ENCODE results near the gene PAPPA.

Gene PAPPA, protein sequence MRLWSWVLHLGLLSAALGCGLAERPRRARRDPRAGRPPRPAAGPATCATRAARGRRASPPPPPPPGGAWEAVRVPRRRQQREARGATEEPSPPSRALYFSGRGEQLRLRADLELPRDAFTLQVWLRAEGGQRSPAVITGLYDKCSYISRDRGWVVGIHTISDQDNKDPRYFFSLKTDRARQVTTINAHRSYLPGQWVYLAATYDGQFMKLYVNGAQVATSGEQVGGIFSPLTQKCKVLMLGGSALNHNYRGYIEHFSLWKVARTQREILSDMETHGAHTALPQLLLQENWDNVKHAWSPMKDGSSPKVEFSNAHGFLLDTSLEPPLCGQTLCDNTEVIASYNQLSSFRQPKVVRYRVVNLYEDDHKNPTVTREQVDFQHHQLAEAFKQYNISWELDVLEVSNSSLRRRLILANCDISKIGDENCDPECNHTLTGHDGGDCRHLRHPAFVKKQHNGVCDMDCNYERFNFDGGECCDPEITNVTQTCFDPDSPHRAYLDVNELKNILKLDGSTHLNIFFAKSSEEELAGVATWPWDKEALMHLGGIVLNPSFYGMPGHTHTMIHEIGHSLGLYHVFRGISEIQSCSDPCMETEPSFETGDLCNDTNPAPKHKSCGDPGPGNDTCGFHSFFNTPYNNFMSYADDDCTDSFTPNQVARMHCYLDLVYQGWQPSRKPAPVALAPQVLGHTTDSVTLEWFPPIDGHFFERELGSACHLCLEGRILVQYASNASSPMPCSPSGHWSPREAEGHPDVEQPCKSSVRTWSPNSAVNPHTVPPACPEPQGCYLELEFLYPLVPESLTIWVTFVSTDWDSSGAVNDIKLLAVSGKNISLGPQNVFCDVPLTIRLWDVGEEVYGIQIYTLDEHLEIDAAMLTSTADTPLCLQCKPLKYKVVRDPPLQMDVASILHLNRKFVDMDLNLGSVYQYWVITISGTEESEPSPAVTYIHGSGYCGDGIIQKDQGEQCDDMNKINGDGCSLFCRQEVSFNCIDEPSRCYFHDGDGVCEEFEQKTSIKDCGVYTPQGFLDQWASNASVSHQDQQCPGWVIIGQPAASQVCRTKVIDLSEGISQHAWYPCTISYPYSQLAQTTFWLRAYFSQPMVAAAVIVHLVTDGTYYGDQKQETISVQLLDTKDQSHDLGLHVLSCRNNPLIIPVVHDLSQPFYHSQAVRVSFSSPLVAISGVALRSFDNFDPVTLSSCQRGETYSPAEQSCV (N-terminal part only)

DNA sequence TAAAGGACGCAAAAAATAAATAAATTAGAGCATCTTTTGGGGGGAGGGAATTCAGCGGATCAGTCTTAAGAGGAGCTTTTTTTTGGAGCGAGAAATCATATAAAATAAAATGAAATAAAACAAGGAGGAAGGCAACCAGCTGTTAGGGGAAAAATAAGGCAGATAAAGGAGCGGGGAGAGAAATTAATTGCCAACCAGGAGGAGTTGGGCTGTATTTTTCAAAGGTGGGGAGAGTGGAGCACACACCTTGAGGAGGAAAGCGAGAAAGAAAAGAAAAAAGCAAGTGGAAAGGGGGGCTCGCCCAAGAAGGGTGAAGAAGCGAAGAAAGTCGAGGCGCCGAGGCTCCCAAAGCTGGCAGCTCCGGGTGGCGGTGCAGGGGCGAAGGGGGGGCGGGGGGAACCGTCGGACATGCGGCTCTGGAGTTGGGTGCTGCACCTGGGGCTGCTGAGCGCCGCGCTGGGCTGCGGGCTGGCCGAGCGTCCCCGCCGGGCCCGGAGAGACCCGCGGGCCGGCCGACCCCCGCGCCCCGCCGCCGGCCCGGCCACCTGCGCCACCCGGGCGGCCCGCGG, at the start of gene PAPPA:
Gene PAPPA, plus strand, starts transcription at position 27 of the 569 bp plus-strand sequence. Its CDS starts 382 bp downstream, at position 409.
- DNase-seq (ENCODE audit: low read depth): no peak

DNA sequence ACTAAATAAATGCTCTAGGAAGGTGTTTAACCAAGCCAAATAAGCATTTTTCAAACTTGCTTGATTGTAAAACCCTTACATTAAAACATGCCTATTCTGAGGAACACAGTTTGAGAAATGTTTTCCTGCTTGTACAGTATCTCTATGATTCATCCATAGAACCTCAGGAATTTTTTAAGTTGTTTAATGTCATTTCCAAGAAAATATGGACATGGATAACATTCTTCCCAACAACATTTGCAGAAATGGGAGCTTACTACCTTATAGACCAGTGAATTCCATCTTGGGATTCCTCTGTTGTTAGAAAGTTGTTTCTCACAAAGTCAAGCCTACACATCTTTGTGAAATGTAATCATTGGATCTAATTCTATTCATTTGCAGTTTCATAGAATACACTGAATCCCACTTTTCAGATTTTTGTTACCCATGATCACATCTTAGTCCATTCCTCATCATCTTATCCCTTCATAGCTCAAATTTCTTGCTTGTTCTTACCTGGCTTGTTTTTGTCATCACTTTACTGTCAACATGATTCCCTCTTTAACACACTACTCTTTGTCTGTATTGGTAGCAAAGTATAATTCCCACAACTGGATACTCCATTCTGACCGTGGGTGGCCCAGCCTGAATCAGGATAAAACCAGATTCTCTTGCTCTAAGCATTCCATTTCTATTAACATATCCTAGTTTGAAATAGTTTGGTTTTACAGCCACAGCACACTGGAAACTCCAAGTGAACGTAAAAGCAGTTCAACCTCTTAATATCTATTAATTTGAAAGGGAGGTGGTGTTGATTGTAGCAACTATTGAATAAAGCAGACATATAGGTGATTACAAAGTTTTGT, 49.4 kb upstream of the PAPPA start:
- no peak for DNase-seq (ENCODE audit: low read depth)

DNA sequence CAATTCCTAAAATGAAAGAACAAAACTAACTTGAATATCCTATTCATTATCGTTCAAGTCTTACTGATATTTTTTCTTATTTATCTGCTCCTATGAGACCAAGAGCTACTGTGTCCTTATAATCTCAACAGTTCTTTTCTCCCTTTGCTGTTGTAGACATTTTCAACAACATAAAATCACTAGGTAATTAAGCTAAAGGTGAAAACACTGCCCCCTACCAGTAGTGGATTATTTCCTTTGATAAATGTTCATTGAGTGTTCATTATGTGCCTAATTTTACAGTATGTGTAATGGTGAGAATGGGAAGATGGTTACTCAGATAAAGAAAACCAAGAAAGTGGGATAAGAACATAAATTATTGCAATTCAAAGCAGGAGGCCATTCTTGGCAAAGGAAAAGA, 41.4 kb upstream of the PAPPA start:
- DNase-seq (ENCODE audit: low read depth): no peak

DNA sequence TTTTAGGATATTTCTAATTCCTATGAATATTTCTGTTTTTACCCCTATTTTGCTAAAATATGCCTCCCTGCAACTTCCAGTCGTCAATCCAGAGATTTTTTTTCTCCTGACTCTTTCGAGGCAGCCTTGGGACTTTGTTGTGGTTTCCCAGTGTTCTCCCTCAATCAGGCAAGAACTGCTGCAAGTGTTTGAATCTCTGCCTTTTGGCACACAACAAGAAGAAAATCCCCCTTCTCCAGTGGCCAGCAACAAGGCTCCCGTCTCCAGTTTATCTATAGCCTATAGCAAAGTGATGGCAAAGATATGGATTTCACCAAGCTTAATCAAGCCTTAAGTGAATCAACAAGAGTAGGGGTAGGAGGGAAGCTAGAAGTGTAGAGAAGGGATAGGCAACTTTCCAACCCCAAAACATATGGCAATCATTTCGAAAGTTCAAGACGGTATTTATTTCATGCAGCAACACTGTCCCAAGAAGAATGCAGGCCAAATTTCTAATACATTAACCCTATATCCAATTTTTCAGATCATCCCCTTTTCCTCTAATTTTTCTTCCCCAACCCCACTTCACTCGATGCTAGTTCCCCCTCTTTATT, 37.7 kb upstream of the PAPPA start:
- no peak for DNase-seq (ENCODE audit: low read depth)

DNA sequence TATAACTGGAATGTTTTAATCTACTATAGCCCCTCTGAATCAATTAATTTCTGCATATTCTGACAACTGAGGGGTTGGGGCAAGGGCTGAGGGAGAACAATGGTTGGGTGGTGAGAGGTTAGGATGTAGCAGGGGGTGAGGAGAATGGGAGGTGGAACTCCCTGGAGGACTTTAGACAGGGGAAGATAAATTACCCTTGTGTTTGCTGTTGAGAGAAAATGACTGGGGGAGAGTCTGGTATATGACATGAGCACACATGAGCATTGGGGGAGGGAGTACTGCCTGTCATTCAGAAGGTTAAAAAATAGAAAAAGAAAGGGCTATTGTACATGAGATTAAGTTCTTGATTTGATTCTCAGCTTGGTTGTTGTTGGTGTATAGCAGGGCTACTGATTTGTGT, 37.2 kb upstream of the PAPPA start:
- no peak for DNase-seq (ENCODE audit: low read depth)

DNA sequence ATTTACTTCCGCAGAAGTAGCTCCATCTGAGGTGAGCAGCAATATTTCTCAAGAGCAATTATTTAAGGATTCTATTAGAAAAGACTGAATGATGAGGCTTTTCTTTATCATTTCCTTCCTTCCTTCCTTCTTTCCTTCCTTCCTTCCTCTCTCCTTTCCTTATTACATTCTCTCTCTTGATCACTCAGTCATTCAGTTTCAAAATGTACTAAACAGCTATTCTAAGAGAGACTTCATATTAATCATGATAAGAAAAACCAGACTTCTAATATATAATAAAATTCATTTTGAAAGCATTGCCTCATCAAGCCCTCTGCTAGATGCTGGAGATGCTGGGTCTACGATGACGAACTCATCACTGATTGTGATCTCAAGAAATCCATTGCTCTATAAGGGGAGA, 30.4 kb upstream of the PAPPA start:
- no peak for DNase-seq (ENCODE audit: low read depth)

DNA sequence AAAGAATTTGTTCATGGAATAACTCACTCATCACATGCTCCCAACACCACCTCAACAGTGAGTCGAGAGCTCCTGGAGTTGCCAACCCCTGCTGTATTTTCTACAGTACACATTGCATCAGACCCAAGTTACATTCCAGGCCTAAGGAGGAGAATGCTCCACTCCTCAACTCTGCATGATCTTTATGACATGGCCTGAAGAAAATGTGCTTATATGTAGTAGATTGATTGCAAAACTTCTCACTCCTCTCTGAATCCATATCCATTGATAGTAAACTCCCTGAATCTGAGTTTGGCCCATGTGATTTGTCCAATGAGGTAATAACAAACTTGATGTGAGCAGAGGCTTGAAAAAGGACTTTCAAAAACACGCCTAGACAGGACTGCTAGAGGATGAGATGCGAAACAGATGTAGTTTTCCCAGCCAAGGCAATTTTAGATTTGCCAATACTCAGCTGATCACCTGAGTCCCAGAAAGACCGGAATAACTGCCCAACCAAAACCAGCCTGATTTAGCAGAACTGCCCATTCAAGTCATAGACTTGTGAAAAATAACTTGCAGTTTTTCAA, 29.0 kb upstream of the PAPPA start:
- DNase-seq (ENCODE audit: low read depth): peak; percentile 47

DNA sequence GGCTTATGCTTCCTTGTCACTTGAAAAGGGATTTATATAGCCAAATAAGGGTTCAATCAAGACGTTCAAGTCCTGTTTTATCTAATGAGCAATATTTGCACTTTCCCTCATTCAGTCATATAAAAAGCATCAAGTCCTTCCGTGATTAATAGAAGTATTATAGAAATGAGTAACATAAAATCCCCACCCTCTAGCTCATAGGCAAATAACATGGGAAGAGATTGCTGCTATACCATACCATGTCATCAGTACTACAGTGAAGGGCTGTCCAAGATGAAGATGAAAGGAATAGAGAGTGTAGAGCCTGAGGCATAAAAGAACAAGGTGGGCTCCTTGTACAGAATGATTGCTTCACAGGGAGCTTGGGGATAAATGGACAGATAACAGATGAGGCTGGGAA, 20.4 kb upstream of the PAPPA start:
- DNase-seq (ENCODE audit: low read depth): no peak

DNA sequence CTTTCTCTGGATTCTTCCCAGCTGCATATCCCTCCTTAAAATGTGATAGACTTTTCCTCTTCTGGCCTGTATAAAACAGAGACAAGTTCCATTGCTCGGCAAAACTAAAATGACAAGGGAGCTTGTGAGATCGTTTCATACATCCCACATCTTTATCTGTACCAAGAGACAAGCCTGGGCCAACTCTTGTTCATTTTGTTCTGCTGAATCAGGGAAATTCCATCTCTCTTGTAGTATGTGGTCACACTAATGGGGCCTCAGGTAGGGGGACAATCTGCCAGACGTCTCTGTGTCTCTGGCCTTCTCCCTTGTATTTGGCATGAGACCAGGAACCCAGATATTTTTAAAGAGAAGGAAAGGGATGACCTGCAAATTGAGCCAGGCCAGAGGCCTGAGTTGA, 18.6 kb upstream of the PAPPA start:
- no peak for DNase-seq (ENCODE audit: low read depth)

DNA sequence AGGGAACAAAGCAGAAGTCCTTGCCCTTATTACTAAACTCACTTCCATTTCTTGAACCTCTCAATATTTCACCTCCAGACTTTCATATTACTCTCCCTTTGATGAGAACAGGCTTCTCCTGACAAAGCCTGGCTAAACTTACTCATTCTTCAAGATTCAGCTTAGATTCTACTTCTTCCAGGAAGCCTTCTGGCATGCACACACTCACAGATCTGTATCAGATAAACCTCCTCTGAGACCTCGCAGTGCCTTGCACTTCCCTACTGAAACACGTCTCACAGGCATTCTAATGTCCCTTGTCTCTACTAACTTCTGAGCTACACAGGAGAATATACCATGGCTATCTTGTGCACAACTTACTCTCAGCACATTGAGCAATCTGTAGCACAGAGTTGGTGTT, 16.6 kb upstream of the PAPPA start:
- no peak for DNase-seq (ENCODE audit: low read depth)

DNA sequence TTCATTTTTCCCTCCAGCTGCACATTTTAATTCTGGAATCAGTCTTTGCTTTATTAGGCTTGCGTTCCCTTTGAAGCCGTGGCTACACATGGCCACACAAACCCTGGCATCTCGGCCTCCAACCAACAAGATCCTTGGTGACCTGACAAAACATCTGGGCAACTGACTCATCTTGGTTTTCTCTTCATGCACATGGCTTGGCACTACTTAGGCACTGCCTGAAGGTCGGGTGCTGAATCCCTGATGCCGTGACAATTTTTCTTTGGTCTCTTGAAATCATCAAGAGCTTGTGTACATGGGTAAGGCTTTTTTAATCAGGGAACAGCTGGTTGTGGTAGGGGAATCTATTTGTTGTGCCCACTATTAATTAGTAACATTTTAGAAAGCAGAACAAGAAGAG, 16.0 kb upstream of the PAPPA start:
- DNase-seq (ENCODE audit: low read depth): no peak

DNA sequence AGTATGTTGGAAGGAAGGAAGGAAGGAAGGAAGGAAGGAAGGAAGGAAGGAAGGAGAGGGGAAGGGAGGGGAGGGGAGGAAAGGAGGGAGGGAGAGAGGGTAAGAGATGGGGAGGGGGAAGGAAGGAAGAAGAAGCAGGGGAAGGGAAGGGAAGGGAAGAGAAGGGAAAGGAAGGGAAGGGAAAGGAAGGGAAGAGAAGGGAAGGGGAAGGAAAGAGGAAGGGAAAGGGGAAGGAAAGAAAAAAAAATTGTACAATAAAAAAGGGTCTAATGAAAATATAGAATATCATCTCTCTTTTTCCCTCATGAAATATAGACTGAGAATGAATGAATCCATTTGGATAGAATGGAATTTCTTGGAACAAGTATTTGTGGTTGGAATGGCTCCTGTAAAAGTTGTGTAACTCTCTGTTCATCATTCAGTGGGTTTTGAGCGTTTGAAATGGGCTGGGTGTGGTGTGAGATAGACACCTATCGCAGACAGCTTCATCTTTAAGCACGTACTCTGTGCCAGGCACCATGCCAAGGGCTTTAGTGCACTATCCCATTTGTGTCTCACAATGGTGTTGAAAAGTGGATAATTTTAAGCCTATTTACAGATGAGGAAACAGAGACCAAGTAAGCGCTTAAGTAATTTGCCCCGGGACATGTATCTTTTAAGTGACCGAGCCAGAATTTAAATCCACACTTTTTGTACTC, 11.6 kb upstream of the PAPPA start:
- DNase-seq (ENCODE audit: low read depth): no peak

DNA sequence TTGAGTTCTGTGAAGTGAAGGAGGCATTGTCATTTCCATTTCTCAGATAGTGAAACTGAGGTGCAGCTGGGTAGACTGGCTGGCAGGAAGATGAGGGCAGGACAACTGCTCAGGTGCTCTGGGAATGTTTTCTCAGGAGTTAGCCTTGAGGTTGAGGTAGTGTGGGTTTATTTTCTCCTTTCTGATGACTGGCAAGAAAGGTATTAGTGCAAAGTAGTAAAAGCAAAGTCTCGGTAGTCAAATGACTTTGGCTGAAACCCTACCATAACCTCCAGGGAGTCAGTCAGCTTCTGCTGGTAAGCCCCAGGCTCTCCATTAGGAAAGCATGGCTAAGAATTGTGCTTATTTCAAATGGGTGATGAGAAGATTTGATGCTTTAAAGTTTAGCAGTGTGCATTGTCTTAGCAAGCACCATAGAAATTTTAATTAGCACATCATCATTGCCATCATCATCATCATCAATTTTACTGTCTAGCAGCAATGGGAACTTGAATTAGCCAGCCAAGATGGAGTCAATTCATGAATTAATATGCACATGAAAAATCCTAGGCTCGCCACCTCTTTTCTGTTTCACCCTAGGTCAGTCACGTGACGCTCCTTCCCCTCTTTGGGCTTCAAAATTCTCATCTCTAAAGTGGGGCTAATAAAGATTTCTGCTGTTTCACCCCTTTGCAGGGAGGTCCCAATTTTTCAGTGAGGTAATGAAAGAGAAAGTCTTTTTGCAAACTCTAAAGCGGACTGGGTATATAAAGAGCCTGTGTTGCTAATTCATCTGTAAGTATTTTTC, 10.7 kb upstream of the PAPPA start:
- DNase-seq (ENCODE audit: low read depth): no peak

DNA sequence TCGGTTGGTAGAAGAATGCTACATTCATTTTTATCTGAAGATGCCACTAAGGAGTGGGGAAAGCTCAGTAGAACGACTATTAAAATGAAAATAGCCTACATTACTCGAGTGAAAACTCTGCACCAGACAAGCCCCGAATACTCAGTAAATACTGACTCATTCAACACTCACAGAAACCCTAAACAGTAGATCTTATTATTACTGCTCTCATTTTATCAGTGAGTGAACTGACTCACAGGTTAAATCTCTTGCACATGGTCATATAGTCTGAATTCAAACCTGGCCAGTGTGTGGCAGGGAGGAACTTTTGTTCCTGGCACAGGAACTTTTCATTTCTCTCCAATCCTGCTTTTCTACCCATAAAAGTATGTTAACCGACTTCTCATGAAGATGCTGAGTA, 9.6 kb upstream of the PAPPA start:
- DNase-seq (ENCODE audit: low read depth): no peak

DNA sequence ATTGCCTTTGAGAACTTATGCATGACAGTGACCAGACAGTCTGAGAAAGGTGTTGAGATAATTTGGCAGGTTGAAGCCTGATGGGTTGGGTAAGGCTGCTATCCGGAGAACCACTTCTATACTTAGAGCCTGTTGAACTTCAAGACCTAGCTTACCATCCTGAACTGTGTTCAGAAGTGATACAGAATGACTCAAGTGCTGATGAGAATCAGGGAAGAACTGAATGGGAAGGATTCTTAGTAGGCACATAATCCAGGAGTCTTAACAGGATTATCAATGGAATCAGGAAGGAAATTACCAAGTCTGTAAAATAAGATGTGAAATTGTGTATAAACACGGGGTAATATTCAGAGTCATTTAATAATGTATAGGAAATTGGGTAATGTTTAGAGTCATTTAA, 9.0 kb upstream of the PAPPA start:
- DNase-seq (ENCODE audit: low read depth): no peak

DNA sequence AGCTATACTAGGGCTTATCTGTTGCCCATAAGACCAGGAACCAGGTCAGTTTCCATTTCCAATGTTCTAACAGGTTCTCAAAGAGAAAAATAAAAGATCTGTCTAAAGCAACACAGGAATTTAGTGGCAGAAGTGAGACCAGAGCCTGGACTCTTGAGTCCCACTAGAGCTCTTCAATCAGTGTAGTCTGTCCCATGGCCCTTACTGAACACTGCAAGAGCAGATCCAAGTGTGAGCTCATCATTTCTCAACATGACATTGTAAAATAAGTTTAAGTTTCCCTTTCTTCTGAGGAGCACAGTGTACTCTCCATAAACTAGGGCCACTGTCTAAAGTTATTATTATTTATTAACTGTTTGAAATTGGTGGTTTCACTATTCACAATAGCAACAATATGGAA, 8.6 kb upstream of the PAPPA start:
- DNase-seq (ENCODE audit: low read depth): no peak

DNA sequence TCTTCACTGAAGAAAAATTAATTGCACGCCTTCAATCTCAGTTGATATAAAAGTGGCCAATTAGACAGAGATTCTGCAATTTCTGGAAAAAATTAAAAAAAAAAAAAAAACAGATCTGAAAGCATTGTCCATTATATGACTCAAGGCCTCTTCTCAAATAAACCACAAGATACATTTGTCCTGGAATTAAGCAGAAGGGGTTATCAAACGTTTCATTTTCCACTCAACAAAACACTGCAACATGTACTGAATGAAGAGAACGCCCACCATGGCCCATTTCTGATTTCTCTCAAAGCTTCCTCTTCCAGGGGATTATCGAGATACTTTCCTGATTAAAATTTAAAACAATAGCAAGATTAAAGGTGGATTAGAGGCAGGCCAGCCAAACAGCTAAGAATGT, 5.8 kb upstream of the PAPPA start:
- no peak for DNase-seq (ENCODE audit: low read depth)

DNA sequence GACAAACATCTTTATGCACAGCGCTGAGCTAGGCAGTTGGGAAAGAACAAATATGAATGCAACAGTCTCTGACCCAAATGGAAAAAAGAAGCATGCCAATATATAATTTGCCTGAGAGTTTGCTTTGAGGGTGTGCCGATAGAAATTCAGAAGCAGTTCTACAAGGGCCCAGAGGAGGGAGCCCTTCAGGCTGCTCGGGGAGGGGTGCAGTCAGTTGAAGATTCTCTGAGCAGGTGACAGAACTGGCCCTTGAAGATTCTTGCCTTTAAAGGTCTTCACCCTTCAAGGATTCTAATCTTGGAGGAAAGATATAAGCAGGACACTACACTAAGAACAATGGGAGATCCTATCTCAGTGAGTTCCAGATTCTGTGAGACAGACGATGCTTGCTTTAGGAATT, 3.7 kb upstream of the PAPPA start:
- no peak for DNase-seq (ENCODE audit: low read depth)

DNA sequence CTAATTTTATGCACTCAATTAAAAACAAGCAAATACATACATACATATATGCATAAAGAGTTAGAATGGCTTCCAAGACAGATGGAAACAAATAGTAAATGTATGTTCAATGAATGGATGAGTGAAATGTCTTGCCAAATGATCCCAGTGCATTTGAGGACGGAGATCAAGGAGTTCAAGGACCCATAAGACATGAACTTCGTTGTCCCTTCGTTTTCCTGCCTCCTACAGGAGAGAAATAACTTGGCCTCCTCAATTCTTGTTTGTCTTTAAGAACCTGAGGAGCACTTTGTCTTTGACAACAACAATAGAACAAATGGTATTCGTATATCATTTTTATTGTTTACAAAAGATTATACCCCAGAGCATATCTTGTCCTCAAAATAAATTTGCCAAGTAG, 2.4 kb upstream of the PAPPA start:
- no peak for DNase-seq (ENCODE audit: low read depth)

All from GM04504 (cell line).